MCF 10A (cell line): Measurements from ENCODE around the gene CRKL. TPM values are rescaled to one million over a fixed set of nuclear protein-coding genes. Genes with fewer than 3 reads are reported as not detected.
A peak's percentile ranks its signal among the peaks of the same experiment; 100 is the strongest.

Experiments
- BruUV-seq: library from RNA; stranded (reverse); fragments of 400-500 nt; replicated peaks from 2 replicates; lab custom pipeline; 2021; lab: Mats Ljungman, UMichigan
- CTCF ChIA-PET: fragments of 300-600 bp; sonication (Branson Sonifier 250); formaldehyde crosslinking; extraction: SDS; loops from one replicate; lab custom pipeline; 2021; ENCODE audit warnings: antibody characterized with exemption, inconsistent platforms; lab: Yijun Ruan, JAX
- POLR2A ChIA-PET: fragments of 300-600, 350-650 bp; sonication (Branson Sonifier 250); formaldehyde crosslinking; extraction: SDS; loops from one replicate; lab custom pipeline; 2020; ENCODE audit warnings: antibody characterized with exemption, inconsistent platforms; lab: Yijun Ruan, JAX
- DNase-seq: peaks from one replicate; pipeline ENCODE4 v3.0.0-alpha.2; 2018; ENCODE audit not compliant: unreplicated experiment
- H3K27ac Mint-ChIP-seq: one replicate; pipeline ENCODE4 v1.8.0; 2022; ENCODE audit warnings: mild to moderate bottlenecking, low read depth, mixed read lengths; ENCODE audit not compliant: unreplicated experiment
- H3K27me3 Mint-ChIP-seq: one replicate; pipeline ENCODE4 v1.8.0; 2022; ENCODE audit warnings: mixed read lengths; ENCODE audit not compliant: insufficient read depth, unreplicated experiment
- H3K36me3 Mint-ChIP-seq: one replicate; pipeline ENCODE4 v1.8.0; 2022; ENCODE audit warnings: mild to moderate bottlenecking, moderate library complexity, mixed read lengths; ENCODE audit not compliant: insufficient read depth, unreplicated experiment
- H3K4me1 Mint-ChIP-seq: one replicate; pipeline ENCODE4 v1.8.0; 2022; ENCODE audit warnings: mixed read lengths; ENCODE audit not compliant: insufficient read depth, unreplicated experiment
- H3K4me3 Mint-ChIP-seq: one replicate; pipeline ENCODE4 v1.8.0; 2022; ENCODE audit warnings: mild to moderate bottlenecking, moderate library complexity, mixed read lengths; ENCODE audit not compliant: unreplicated experiment
- H3K9me3 Mint-ChIP-seq: one replicate; pipeline ENCODE4 v1.8.0; 2022; ENCODE audit warnings: mixed read lengths; ENCODE audit not compliant: unreplicated experiment
- intact Hi-C: fragments of 100-400 bp; cut with micrococcal nuclease; formaldehyde crosslinking; loops from 2 replicates; pipeline ENCODE4 v1.14.1; 2022
- total RNA-seq: library from RNA; stranded (reverse); gene quantifications from 2 replicates; pipeline ENCODE4 v1.2.3, GENCODE V29; 2022
- TF ChIP-seq, protein P1 (sequence below): fragments of 200-600 bp; IDR thresholded peaks from one replicate; pipeline ENCODE4 v1.8.0; 2022; ENCODE audit warnings: antibody characterized with exemption, mild to moderate bottlenecking; ENCODE audit not compliant: unreplicated experiment

The CRKL gene
- total RNA-seq, 1 experiment from 2014 or later, result 74.0 TPM

DNA sequence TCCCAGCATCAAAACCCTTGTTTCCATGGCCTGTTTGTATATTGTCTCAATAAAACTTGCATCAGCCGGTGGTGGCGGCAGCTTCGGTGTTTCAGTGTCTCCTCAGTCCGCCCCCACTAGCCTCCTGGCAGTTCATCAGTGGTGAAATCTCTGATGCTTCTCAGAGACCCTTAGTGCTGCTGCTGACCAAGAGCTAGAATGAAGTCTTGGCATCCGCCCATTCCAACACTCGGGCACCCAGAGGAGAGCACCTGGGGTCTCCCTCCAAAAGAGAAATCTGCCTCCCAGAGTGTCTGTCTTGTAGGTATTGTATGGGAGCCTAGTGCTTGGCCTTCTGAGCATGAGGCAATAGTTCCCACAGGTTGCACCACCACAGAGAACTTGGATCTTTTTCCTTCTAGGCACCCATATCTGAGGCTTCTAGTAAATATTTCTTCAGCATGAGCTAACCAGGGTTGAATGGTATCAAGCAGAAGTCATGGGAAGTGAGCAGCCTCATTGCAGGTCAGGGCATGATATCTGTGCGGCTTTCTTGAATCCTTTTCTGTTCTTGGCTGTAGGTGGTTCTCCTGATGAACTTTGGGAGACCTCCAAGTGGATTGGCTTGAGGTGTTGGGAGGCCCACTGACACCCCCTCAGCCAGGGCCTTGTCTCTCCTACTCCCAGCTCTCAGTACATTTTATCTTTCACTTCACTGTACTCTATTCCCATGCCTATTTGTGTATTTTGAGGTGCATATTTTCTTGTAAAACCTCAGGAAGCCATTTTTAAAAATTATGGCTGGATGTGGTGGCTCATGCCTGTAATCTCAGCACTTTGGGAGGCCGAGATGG is 36.7 kb downstream of the CRKL start:
- Mint-ChIP-seq H3K4me3 (no peak overlapping the region), H3K27ac (peak overlapping the region; percentile 28), H3K36me3 (peaks cover 50% of the 10 kb centered on the region), H3K4me1 (peaks cover 30% of the 10 kb centered on the region), H3K9me3 (no peaks in the 10 kb centered on the region), H3K27me3 (no peaks in the 10 kb centered on the region)
- no TSS peak for BruUV-seq
- intact Hi-C loops, result loop anchor here (5.0 kb wide), 1 partner anchor 37 kb away; the partner anchor contains the start of gene CRKL
- TF ChIP-seq, protein P1, sequence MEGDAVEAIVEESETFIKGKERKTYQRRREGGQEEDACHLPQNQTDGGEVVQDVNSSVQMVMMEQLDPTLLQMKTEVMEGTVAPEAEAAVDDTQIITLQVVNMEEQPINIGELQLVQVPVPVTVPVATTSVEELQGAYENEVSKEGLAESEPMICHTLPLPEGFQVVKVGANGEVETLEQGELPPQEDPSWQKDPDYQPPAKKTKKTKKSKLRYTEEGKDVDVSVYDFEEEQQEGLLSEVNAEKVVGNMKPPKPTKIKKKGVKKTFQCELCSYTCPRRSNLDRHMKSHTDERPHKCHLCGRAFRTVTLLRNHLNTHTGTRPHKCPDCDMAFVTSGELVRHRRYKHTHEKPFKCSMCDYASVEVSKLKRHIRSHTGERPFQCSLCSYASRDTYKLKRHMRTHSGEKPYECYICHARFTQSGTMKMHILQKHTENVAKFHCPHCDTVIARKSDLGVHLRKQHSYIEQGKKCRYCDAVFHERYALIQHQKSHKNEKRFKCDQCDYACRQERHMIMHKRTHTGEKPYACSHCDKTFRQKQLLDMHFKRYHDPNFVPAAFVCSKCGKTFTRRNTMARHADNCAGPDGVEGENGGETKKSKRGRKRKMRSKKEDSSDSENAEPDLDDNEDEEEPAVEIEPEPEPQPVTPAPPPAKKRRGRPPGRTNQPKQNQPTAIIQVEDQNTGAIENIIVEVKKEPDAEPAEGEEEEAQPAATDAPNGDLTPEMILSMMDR, result no peak
- ChIA-PET POLR2A (interaction anchor here (0.5 to 4.0 kb wide), 10 partner anchors 16 to 494 kb away, joined by 3 to 23 read pairs (median 4); partner anchors contain the start of genes CRKL, LZTR1 and SNAP29), CTCF (interaction anchor here (0.9 to 3.8 kb wide), 2 partner anchors 28 to 68 kb away, joined by 3 to 16 read pairs; partner anchors contain the start of gene LZTR1)
- DNase-seq, result peak; percentile 88

DNA sequence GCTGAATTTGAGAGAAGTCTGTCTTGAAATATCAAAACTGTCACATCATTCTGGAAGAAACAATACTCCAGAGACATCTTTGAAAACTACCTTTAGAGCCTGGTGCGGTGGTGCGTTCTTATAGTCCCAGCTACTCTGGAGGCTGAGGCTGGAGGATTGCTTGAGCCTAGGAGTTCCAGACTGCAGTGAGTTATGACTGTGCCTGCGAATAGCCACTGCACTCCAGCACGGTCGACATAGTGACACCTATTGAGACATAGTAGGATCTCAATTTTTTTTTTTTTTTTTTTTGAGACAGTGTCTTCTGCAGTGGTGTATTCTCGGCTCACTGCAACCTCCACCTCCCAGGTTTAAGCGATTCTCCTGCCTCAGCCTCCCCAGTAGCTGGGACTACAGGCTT is 38.3 kb downstream of the CRKL start:
- Mint-ChIP-seq H3K27me3 (no peaks in the 10 kb centered on the region), H3K4me1 (peaks cover 20% of the 10 kb centered on the region), H3K36me3 (peaks cover 34% of the 10 kb centered on the region), H3K4me3 (no peak overlapping the region), H3K9me3 (no peaks in the 10 kb centered on the region), H3K27ac (no peak overlapping the region)
- ChIA-PET CTCF (interaction anchor here (1.3 to 3.8 kb wide), 2 partner anchors 18 to 70 kb away, joined by 5 to 16 read pairs; no protein-coding TSS in a partner anchor), POLR2A (interaction anchor here (0.8 to 4.0 kb wide), 4 partner anchors 27 to 70 kb away, joined by 3 to 23 read pairs (median 8); partner anchors contain the start of gene LZTR1)
- intact Hi-C loops, result no loop called here
- TF ChIP-seq, protein P1, result no peak
- no peak for DNase-seq
- no TSS peak for BruUV-seq

GRCh38 chr22:20956258-20957101 is 39.3 kb downstream of the CRKL start:
- POLR2A ChIA-PET, result interaction anchor here (0.6 to 3.5 kb wide), 9 partner anchors 26 to 153 kb away, joined by 3 to 9 read pairs (median 3); partner anchors contain the start of gene LZTR1

More at GRCh38 chr22:20956258-20957101, 39.3 kb downstream of the CRKL start:
- BruUV-seq, result no TSS peak
- Mint-ChIP-seq H3K4me1 (peaks cover 15% of the 10 kb centered on the region), H3K4me3 (peak overlapping the region; percentile 71), H3K27ac (no peak overlapping the region), H3K27me3 (no peaks in the 10 kb centered on the region), H3K9me3 (no peaks in the 10 kb centered on the region), H3K36me3 (peaks cover 29% of the 10 kb centered on the region)
- DNase-seq, result peak; percentile 77
- CTCF ChIA-PET, result interaction anchor here (0.9 to 3.8 kb wide), 4 partner anchors 19 to 71 kb away, joined by 3 to 16 read pairs (median 4); no protein-coding TSS in a partner anchor
- intact Hi-C loops, result no loop called here
- TF ChIP-seq, protein P1, result no peak
